ENCODE measurements around the gene RBMS3. TPM values are rescaled to one million over a fixed set of nuclear protein-coding genes. Genes with fewer than 3 reads are reported as not detected.
"Not testable (repeated sequence)": the region's sequence is repeated elsewhere in the genome, so short reads cannot be mapped to it uniquely, and the experiment has no call there.

Gene RBMS3
- total RNA-seq, 1 donor from 2014 or later, result 65.1 TPM

GRCh38 chr3:29468187-29468586 lies 187.3 kb downstream of the RBMS3 start:
- Mint-ChIP-seq H3K27me3 (ENCODE audit: unreplicated experiment) (no peaks in the 10 kb centered on the region), H3K27ac (ENCODE audit: unreplicated experiment) (no peak overlapping the region), H3K4me3 (ENCODE audit: unreplicated experiment) (no peak overlapping the region), H3K4me1 (ENCODE audit: low read depth, unreplicated experiment) (peaks cover 4% of the 10 kb centered on the region), H3K36me3 (ENCODE audit: unreplicated experiment) (no peaks in the 10 kb centered on the region), H3K9me3 (ENCODE audit: unreplicated experiment) (peaks cover 4% of the 10 kb centered on the region)
- DNase-seq, result no peak
- TF ChIP-seq CTCF (IDR thresholded peaks at IDR 0.05; ENCODE audit: partially characterized antibody, unreplicated experiment), result no peak

GRCh38 chr3:29473481-29474170 lies 192.8 kb downstream of the RBMS3 start:
- H3K4me3 Mint-ChIP-seq (ENCODE audit: unreplicated experiment); H3K4me1 Mint-ChIP-seq (ENCODE audit: low read depth, unreplicated experiment); H3K36me3 Mint-ChIP-seq (ENCODE audit: unreplicated experiment); DNase-seq; H3K27ac Mint-ChIP-seq (ENCODE audit: unreplicated experiment); H3K27me3 Mint-ChIP-seq (ENCODE audit: unreplicated experiment); H3K9me3 Mint-ChIP-seq (ENCODE audit: unreplicated experiment): not testable (repeated sequence)

GRCh38 chr3:29475305-29475840 lies 194.5 kb downstream of the RBMS3 start:
- Mint-ChIP-seq H3K27ac (ENCODE audit: unreplicated experiment) (no peak overlapping the region), H3K27me3 (ENCODE audit: unreplicated experiment) (no peaks in the 10 kb centered on the region), H3K9me3 (ENCODE audit: unreplicated experiment) (peaks cover 4% of the 10 kb centered on the region), H3K4me3 (ENCODE audit: unreplicated experiment) (no peak overlapping the region), H3K4me1 (ENCODE audit: low read depth, unreplicated experiment) (no peaks in the 10 kb centered on the region), H3K36me3 (ENCODE audit: unreplicated experiment) (no peaks in the 10 kb centered on the region)
- DNase-seq, result no peak
- no peak for TF ChIP-seq CTCF (IDR thresholded peaks at IDR 0.05; ENCODE audit: partially characterized antibody, unreplicated experiment)

GRCh38 chr3:29475854-29476253 lies 195.0 kb downstream of the RBMS3 start:
- TF ChIP-seq CTCF (IDR thresholded peaks at IDR 0.05; ENCODE audit: partially characterized antibody, unreplicated experiment), result no peak
- Mint-ChIP-seq H3K9me3 (ENCODE audit: unreplicated experiment) (peaks cover 4% of the 10 kb centered on the region), H3K4me3 (ENCODE audit: unreplicated experiment) (no peak overlapping the region), H3K36me3 (ENCODE audit: unreplicated experiment) (no peaks in the 10 kb centered on the region), H3K27me3 (ENCODE audit: unreplicated experiment) (no peaks in the 10 kb centered on the region), H3K27ac (ENCODE audit: unreplicated experiment) (no peak overlapping the region), H3K4me1 (ENCODE audit: low read depth, unreplicated experiment) (no peaks in the 10 kb centered on the region)
- no peak for DNase-seq

- no peaks in the 10 kb centered on the region for H3K4me1 Mint-ChIP-seq (ENCODE audit: low read depth, unreplicated experiment)
- H3K27me3 Mint-ChIP-seq (ENCODE audit: unreplicated experiment), result no peaks in the 10 kb centered on the region
- no peak overlapping the region for H3K4me3 Mint-ChIP-seq (ENCODE audit: unreplicated experiment)
- no peaks in the 10 kb centered on the region for H3K36me3 Mint-ChIP-seq (ENCODE audit: unreplicated experiment)
- no peaks in the 10 kb centered on the region for H3K9me3 Mint-ChIP-seq (ENCODE audit: unreplicated experiment)
- TF ChIP-seq CTCF (IDR thresholded peaks at IDR 0.05; ENCODE audit: partially characterized antibody, unreplicated experiment), result no peak
- no peak for DNase-seq
- no peak overlapping the region for H3K27ac Mint-ChIP-seq (ENCODE audit: unreplicated experiment)
These were observed 197.7 kb downstream of the RBMS3 start for GRCh38 chr3:29478611-29479010.
